Measurements from ENCODE around the gene HMG20A. TPM values are rescaled to one million over a fixed set of nuclear protein-coding genes. Genes with fewer than 3 reads are reported as not detected.

HMG20A gene
- total RNA-seq, 6 experiments from 2014 or later: 14.6 to 21.1 (median 19.5) TPM

- TF ChIP-seq POLR2A (IDR thresholded peaks at IDR 0.05): no peak
- no peak for TF ChIP-seq CTCF (IDR thresholded peaks at IDR 0.05)
- Histone ChIP-seq H3K27me3 (no peaks in the 10 kb centered on the region), H3K27ac (no peak overlapping the region), H3K4me3 (no peak overlapping the region), H3K36me3 (no peaks in the 10 kb centered on the region), H3K4me1 (peaks cover 0 to 7% (median 0%) of the 10 kb centered on the region in 4 donors), H3K9me3 (no peaks in the 10 kb centered on the region)
- intact Hi-C loops (cut with DNase I): no loop called here
- ATAC-seq: no peak
- 92% methylated on average over 7 of the region's 7 CpGs for WGBS (ENCODE audit: insufficient coverage, low coverage, low lambda C conversion rate, missing lambda C conversion rate)
- DNase-seq: no peak
Measured at GRCh38 chr15:77502379-77503095, 81.8 kb downstream of the HMG20A start.

- H3K27ac ChIP-seq: no peak overlapping the region
- ATAC-seq (no peak), DNase-seq (no peak)
- H3K4me3 ChIP-seq: no peak overlapping the region
- H3K9me3 ChIP-seq: no peaks in the 10 kb centered on the region
- TF ChIP-seq POLR2A (IDR thresholded peaks at IDR 0.05) (no peak), CTCF (IDR thresholded peaks at IDR 0.05) (no peak)
- H3K4me1 ChIP-seq: peaks cover 0 to 10% (median under 1%) of the 10 kb centered on the region in 4 donors
- no peaks in the 10 kb centered on the region for H3K27me3 ChIP-seq
- intact Hi-C loops (cut with DNase I): no loop called here
- H3K36me3 ChIP-seq: no peaks in the 10 kb centered on the region
Measured at GRCh38 chr15:77503240-77503639, 82.6 kb downstream of the HMG20A start.

- no peaks in the 10 kb centered on the region for H3K36me3 ChIP-seq
- WGBS (ENCODE audit: insufficient coverage, low coverage, low lambda C conversion rate, missing lambda C conversion rate): 65% methylated on average over 5 of the region's 6 CpGs
- H3K27ac ChIP-seq: no peak overlapping the region
- intact Hi-C loops (cut with DNase I): no loop called here
- H3K4me3 ChIP-seq: no peak overlapping the region
- H3K9me3 ChIP-seq: no peaks in the 10 kb centered on the region
- peaks cover 0 to 16% (median 2%) of the 10 kb centered on the region in 4 donors for H3K4me1 ChIP-seq
- ATAC-seq (peak in 3 of 4 donors; percentile 34 to 44 (median 41)), DNase-seq (no peak)
- H3K27me3 ChIP-seq: no peaks in the 10 kb centered on the region
- TF ChIP-seq POLR2A (IDR thresholded peaks at IDR 0.05) (no peak), CTCF (IDR thresholded peaks at IDR 0.05) (no peak)
Measured at GRCh38 chr15:77503764-77504163, 83.1 kb downstream of the HMG20A start.

- intact Hi-C loops (cut with DNase I): no loop called here
- Histone ChIP-seq H3K27ac (no peak overlapping the region), H3K36me3 (no peaks in the 10 kb centered on the region), H3K4me3 (no peak overlapping the region), H3K4me1 (peaks cover 0 to 19% (median 2%) of the 10 kb centered on the region in 4 donors), H3K27me3 (no peaks in the 10 kb centered on the region), H3K9me3 (no peaks in the 10 kb centered on the region)
- WGBS (ENCODE audit: insufficient coverage, low coverage, low lambda C conversion rate, missing lambda C conversion rate): 70% methylated on average over 3 of the region's 8 CpGs
- TF ChIP-seq CTCF (IDR thresholded peaks at IDR 0.05) (no peak), POLR2A (IDR thresholded peaks at IDR 0.05) (no peak)
- no peak for ATAC-seq
- DNase-seq: no peak
Measured at GRCh38 chr15:77504306-77504705, 83.6 kb downstream of the HMG20A start.
